Measurements from ENCODE around the gene DDX20. TPM values are rescaled to one million over a fixed set of nuclear protein-coding genes. Genes with fewer than 3 reads are reported as not detected.
"Not testable (repeated sequence)": the region's sequence is repeated elsewhere in the genome, so short reads cannot be mapped to it uniquely, and the experiment has no call there.

DDX20 gene
- total RNA-seq, 2 donors from 2014 or later = 11.2 to 13.6 TPM

DNA sequence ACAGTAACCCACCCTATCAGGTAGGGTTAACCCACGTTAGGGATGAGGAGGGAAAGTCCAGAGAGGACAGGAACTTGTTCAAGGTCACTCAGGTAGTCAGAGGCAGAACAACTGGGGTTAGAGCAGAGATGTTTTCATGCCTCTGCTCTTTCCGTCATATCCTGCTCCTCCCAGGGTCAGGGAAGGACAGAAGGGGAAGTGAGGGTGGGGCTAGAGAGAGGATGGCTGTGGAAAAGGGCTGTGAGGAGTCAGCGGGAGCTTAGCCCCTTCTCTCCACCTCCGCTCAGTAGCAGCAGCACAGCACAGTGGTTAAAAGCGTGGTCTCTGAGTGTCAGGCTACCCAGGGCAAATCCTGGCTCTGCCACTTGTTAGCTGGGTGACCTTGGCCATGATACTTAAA, 36.5 kb downstream of the DDX20 start:
- DNase-seq (ENCODE audit: low spot score in 2 of 2) (no peak), ATAC-seq (no peak)
- Mint-ChIP-seq H3K27ac (peak overlapping the region in 1 of 2 donors; percentile 7), H3K36me3 (no peaks in the 10 kb centered on the region), H3K9me3 (no peaks in the 10 kb centered on the region)

DNA sequence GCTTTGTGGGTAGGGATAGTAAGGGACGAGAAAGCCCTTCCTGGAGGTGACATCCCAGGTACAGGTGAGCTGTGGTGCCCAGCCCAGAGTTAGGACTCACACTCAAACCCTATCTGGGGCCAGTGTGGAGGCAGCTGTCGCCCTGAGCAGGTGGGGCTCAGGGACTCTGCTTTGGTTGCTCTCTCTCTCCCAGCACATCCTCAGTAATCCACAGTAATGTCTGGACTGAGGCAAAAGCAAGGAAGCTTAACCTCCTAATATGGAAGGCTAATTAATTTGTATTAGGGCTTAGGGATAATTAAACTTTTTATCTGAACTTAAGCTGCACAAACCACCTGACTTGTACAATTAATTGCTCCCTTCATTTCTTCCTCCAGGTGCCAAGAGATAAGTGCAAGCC, 38.2 kb downstream of the DDX20 start:
- DNase-seq (ENCODE audit: low spot score in 2 of 2) (no peak), ATAC-seq (no peak)
- H3K9me3 Mint-ChIP-seq = no peaks in the 10 kb centered on the region
- no peaks in the 10 kb centered on the region for H3K36me3 Mint-ChIP-seq
- no peak overlapping the region for H3K27ac Mint-ChIP-seq

DNA sequence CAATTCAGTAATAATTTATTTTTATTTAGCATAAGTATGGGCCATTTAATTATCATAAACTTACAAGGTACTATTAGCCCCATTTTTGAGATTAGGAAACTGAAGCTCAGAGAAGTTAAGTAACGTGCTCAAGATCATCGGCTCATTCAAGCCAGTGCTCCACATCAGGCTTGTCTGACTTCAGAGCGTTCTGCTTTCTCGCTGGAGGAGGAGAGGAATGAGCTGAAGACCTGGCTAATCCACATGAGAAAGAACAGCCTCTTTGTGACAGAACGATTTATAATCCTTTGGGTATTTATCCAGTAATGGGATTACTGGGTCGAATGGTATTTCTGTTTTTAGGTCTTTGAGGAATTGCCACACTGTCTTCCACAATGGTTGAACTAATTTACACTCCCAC, 39.7 kb downstream of the DDX20 start:
- Mint-ChIP-seq H3K9me3 (peaks cover 0 to 4% of the 10 kb centered on the region in 2 donors), H3K27ac (no peak overlapping the region), H3K36me3 (no peaks in the 10 kb centered on the region)
- no peak for ATAC-seq
- DNase-seq (ENCODE audit: low spot score in 2 of 2) = no peak

DNA sequence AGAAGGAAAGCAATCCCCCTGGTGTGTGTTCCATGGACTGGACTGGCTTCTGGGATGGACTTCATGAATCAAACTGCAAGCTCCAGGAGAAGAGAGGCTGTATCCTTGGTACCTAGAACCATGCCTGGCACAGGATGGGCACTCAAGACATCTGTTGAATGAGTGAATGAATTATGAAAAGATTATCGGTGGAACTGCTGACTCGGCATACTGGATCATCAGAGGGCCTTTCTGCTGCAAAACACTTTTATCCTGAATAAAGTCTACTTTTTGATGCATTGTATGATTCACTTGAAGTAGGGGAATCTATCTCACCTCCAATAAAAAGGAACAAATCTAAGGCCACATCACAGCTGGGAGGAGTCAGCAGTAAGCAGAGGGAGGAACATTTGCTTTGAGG, 42.9 kb downstream of the DDX20 start:
- Mint-ChIP-seq H3K36me3 (no peaks in the 10 kb centered on the region), H3K27ac (no peak overlapping the region), H3K9me3 (peaks cover 0 to 4% of the 10 kb centered on the region in 2 donors)
- DNase-seq (ENCODE audit: low spot score in 2 of 2) = no peak
- ATAC-seq = no peak

DNA sequence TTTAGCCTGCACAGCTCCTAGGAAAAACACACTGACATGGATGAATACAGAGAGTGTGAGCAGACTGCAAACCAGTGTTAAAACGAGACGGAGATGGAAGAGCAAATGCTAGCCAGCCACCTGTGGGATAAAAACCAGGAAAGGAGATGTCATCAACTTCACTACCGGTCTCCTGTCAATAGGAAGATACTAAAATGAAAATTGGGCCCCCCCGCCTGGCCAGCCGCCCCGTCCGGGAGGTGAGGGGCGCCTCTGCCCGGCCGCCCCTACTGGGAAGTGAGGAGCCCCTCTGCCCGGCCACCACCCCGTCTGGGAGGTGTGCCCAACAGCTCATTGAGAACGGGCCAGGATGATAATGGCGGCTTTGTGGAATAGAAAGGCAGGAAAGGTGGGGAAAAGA, 44.0 kb downstream of the DDX20 start:
- H3K9me3 Mint-ChIP-seq, ATAC-seq: not testable (repeated sequence)

DNA sequence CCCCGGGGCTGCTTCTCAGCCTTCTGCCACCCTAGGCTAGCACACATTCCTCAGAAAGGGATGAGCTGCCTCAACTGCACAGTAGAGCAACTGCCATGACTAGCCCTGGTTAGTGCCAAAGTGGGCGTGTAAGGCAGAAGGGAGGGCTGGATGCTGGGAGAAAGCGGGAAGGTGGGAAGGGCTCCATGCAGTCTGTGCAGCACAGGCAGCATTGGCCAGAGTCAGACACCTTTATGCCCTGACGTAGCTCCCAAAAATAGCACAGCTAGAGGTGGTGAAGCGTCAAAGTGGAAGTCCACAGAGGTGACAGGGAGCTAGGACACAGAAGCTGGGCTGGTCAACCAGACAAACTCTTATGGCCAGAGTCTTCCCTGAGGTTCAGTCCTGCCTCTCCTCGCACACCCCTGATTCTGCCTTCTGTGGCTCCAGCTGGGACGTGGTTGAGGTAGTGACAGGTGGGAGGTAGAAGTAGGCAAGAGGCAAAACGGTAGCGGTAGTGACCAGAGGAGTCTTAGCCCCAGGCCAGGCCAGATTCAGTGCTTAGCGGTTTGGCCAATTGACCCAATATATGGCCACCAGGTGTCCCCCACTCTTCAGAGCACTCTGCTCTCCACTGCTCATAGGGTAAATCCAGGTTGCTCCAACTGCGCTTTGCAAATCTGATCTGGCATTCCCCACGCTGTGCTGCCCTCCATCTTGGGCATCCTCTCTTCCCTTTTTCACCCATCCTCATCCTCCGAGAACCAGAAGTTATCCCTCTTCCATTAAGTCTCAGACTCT, 45.6 kb downstream of the DDX20 start:
- ATAC-seq (no peak), DNase-seq (ENCODE audit: low spot score in 2 of 2) (no peak)
- Mint-ChIP-seq H3K36me3 (no peaks in the 10 kb centered on the region), H3K9me3 (peaks cover 0 to 4% of the 10 kb centered on the region in 2 donors), H3K27ac (no peak overlapping the region)

More for the DNA sequence above, 44.0 kb downstream of the DDX20 start:
- H3K36me3 Mint-ChIP-seq; H3K27ac Mint-ChIP-seq; DNase-seq (ENCODE audit: low spot score in 2 of 2): not testable (repeated sequence)

DNA sequence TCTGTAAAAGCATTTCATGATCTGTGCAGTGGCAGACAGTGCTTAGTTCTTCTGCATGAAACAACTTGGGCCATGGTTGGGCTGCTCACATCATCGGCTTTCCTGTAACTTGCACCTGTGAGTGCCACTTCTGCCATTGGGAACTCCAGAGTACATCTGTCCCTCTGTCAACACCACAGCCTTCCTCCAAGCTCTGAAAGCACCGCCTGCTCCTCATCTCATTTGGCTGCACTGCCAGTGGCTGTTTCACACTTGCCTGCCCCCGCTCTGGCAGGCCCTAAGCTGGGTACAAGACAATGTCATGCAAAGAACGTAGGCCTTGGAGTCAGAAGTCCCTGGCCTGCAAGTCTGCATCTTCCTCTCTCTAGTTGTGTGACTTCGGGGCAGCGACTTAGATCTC, 46.4 kb downstream of the DDX20 start:
- no peaks in the 10 kb centered on the region for H3K36me3 Mint-ChIP-seq
- H3K27ac Mint-ChIP-seq = no peak overlapping the region
- DNase-seq (ENCODE audit: low spot score in 2 of 2) (no peak), ATAC-seq (no peak)
- H3K9me3 Mint-ChIP-seq = peaks cover 0 to 4% of the 10 kb centered on the region in 2 donors

DNA sequence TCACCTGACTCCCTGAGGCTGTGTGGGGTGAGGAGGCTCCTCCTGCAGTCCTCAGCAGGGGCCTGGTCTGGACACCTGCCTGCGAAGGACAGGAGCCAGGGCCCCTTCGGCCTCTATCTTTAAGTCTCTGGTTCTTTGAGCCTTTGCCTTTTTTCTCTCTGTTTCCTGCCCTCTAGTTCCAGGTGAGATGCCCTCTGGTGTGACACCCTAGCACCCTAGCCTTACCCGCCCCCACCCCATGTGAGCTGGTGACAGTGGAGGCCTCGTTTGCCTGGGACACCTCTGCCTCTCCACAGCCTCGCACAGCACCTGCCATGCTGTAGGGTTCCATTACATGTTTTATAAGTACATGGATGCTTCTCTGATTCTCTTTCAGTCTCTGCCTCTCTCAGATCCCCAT, 47.3 kb downstream of the DDX20 start:
- peaks cover 0 to 4% of the 10 kb centered on the region in 2 donors for H3K9me3 Mint-ChIP-seq
- ATAC-seq (no peak), DNase-seq (ENCODE audit: low spot score in 2 of 2) (no peak)
- H3K27ac Mint-ChIP-seq = no peak overlapping the region
- no peaks in the 10 kb centered on the region for H3K36me3 Mint-ChIP-seq

DNA sequence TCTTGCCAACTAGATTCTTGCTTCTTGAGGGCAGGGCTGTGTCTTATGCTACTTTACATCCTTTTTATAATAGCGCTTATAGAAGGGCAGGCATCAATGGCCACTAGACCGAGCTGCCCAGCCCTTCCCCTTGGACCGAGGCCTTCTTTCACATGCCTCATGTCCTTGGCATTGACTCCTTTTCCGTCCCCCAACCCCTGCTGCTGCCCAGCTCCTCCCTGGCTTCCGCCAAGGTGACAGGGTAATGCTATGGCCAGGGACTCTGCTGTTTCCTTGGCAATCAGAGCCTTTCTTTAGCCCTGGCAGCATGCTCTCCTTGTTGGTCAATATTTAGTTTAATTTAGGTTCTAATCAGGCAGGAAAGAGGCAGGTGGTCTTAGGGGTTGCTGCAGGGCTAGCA, 48.2 kb downstream of the DDX20 start:
- Mint-ChIP-seq H3K27ac (no peak overlapping the region), H3K9me3 (peaks cover 0 to 4% of the 10 kb centered on the region in 2 donors), H3K36me3 (no peaks in the 10 kb centered on the region)
- no peak for DNase-seq (ENCODE audit: low spot score in 2 of 2)
- no peak for ATAC-seq

DNA sequence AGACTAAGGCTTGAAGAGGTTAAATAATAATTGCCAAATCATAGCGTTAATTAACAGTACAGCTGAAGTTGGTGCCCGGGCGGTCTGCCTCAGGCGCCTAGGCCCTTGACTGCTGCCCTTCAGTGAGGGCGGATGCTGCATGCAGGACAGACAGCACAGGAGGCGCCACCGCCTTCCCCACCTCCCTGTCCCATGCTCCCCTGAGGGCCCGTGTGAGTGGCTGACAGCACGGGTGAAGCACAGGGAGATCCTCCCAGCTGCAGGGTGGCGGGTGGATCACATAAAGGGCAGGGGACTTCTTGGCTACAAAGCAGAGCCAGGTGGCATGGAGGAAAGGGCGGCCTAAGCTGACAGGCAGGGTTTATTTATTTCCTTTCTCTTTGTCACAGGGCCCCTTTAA, 49.1 kb downstream of the DDX20 start:
- Mint-ChIP-seq H3K27ac (peak overlapping the region in 1 of 2 donors; percentile 50), H3K36me3 (no peaks in the 10 kb centered on the region), H3K9me3 (no peaks in the 10 kb centered on the region)
- DNase-seq (ENCODE audit: low spot score in 2 of 2) (no peak), ATAC-seq (no peak)

DNA sequence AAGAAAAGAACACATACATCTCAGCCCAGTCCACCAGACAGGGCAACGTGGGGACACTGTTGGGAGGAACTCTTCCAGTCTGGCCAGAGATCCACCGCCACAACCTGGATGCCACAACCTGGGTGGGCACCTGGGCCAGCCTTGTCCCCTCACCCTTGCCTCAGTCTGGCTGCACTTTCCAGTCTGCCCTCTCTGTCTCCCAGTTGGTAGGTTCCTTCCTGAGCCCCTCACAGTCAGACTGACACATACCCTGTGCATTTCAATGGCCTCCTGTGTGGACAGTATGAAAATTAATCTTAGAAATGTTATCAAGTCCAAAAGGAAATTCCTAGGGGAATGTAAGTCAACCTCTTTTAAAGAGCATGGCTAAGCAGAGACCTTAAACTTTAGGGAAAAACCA, 49.5 kb downstream of the DDX20 start:
- Mint-ChIP-seq H3K27ac (no peak overlapping the region), H3K9me3 (no peaks in the 10 kb centered on the region), H3K36me3 (no peaks in the 10 kb centered on the region)
- no peak for ATAC-seq
- DNase-seq (ENCODE audit: low spot score in 2 of 2) = no peak

DNA sequence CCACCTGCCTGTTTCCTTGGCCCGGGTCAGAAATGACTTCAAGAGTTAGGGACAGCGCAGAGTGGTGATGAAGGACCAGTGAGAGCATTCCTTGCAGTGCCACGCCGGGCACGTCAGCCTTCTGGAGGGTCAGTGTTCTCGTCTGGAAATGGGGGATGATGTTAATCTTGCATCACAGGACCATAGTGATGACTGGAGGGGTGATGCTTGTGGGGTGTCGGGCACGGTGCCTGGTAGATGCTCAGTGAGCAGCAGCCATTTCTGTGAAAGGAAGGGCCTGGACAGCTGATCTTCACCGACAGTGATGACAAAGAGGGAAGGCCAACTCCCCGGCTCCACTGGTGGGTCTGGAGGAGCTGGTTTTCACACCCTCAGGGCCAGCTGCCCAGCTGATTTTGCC, 56.2 kb downstream of the DDX20 start:
- no peak overlapping the region for H3K27ac Mint-ChIP-seq

DNA sequence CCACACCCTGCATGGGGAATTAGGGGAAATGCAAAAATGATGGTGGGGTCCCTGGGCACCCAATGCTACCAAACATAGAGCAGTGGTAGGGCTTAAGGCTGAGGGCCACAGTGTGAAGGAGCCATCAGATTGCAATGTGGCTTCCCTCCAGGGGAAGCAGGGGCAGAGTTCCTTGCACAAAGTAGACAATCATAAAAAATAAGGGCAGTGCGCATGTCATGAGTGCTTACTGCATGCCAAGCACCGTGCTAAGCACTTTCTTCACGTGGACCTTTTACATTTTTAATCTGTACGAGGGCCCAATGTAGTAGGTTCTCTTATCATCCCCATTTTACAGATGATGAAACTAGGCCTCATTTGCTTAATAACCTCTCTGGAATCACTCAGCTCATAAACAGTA, 56.6 kb downstream of the DDX20 start:
- DNase-seq (ENCODE audit: low spot score in 2 of 2) = no peak

More for the DNA sequence above, 56.2 kb downstream of the DDX20 start:
- H3K36me3 Mint-ChIP-seq = no peaks in the 10 kb centered on the region
- DNase-seq (ENCODE audit: low spot score in 2 of 2) = no peak
- no peaks in the 10 kb centered on the region for H3K9me3 Mint-ChIP-seq
- no peak for ATAC-seq

DNA sequence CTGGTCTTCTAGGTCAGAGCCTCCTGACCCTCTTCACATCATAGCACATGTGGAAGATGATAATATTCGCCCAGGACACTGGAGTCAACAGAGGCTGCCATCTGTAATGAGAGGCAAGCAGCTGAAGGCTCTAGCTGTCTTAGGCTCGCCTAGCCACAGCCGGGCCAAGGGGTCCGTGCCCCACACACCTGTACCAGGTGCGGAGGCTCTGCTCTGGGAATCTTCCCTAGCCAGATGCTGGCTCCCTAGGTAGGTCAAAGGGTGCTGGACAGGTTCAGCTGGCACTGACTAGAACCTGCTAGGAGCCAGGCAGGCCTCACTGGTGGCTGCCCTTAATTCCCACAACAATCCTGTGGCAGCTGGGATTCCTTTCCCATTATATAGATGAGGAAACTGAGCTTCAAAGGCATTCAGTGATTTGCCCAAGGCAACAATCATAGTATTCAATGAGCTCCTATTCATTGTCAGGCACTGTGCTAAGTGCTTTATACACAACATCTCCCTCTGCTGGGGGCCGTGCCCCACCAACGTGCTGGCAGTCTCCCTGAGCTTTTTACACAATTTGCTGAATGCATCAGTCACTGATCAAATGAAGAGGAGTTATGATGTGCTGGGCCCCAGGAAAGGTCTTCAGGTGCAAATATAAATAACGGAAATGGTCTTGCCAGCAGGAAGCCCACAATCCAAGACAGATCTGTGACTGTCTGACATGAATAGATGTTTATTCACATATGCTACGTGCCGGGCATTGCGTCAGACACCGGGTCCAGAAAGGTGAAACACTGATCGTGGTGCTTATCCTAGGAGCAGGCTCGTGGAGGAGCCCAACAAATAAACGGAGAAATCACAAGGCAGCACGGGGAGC, 58.0 kb downstream of the DDX20 start:
- Mint-ChIP-seq H3K9me3 (no peaks in the 10 kb centered on the region), H3K27ac (no peak overlapping the region), H3K36me3 (no peaks in the 10 kb centered on the region)
- ATAC-seq = no peak
- DNase-seq (ENCODE audit: low spot score in 2 of 2) = no peak

More for the DNA sequence above, 56.6 kb downstream of the DDX20 start:
- H3K27ac Mint-ChIP-seq = no peak overlapping the region
- no peaks in the 10 kb centered on the region for H3K36me3 Mint-ChIP-seq
- no peaks in the 10 kb centered on the region for H3K9me3 Mint-ChIP-seq
- ATAC-seq = no peak

DNA sequence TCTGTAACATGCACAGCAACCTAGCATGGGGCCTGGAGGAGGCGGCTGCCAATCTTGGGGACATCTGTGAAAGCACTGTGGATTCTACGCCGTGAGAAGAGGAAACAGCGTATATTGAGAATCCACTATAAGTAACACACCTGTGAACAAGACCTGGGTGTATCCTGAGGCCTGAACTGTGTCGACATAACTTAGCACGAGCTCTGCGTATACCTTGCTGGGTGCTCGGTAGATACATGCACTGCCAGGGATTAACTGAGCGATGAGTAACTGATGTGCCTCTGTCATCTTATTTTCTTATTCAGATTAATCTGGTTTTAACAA, 58.6 kb downstream of the DDX20 start:
- H3K27ac Mint-ChIP-seq = no peak overlapping the region
- DNase-seq (ENCODE audit: low spot score in 2 of 2) (no peak), ATAC-seq (no peak)
- no peaks in the 10 kb centered on the region for H3K36me3 Mint-ChIP-seq
- H3K9me3 Mint-ChIP-seq = no peaks in the 10 kb centered on the region

DNA sequence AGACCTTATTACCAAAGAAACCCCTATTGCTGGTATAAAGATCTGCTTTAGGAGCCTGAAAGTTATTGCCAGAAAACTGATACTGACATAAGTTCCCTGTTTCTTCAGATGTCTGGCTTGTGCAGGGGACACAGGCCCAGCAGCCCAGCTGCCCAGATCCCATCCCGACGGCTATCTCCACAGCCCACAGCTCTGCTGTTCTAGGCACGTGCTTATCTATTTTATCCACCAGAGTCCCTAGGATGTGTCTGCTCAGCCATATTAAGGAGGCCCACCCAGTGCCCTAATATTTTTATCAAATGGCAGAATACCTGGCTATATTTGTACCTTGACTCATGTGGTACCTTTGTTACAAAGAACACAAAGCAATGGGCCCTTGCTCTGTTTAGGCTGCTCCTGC, 58.9 kb downstream of the DDX20 start:
- DNase-seq (ENCODE audit: low spot score in 2 of 2) (no peak), ATAC-seq (no peak)
- no peaks in the 10 kb centered on the region for H3K36me3 Mint-ChIP-seq
- no peaks in the 10 kb centered on the region for H3K9me3 Mint-ChIP-seq
- H3K27ac Mint-ChIP-seq = no peak overlapping the region
